Spinal cord (tissue), 10 donors: ENCODE results near the gene ABCG8. TPM values are rescaled to one million over a fixed set of nuclear protein-coding genes. Genes with fewer than 3 reads are reported as not detected.

Experiments
- DNase-seq, 6 donors: peaks; one replicate each; pipeline versions ENCODE4 v3.0.0 to v3.0.0-alpha.2; 2013 to 2015; ENCODE audit warnings: low spot score in 6 of 6, low read depth in 4 of 6
- H3K27ac ChIP-seq: one replicate; pipeline ENCODE4 v1.5.1; 2013; ENCODE audit warnings: low read depth, low read length, control low read depth
- H3K27me3 ChIP-seq: one replicate; pipeline ENCODE4 v1.6.1; 2013; ENCODE audit warnings: low read length; ENCODE audit not compliant: control insufficient read depth, insufficient read depth
- H3K36me3 ChIP-seq: one replicate; pipeline ENCODE4 v1.6.1; 2013; ENCODE audit warnings: low read length; ENCODE audit not compliant: control insufficient read depth, insufficient read depth
- H3K4me1 ChIP-seq: one replicate; pipeline ENCODE4 v1.6.1; 2013; ENCODE audit warnings: low read length; ENCODE audit not compliant: control insufficient read depth, insufficient read depth
- H3K4me3 ChIP-seq: one replicate; pipeline ENCODE4 v1.5.1; 2013; ENCODE audit warnings: low read depth, low read length, control low read depth
- H3K9me3 ChIP-seq: one replicate; pipeline ENCODE4 v1.6.1; 2013; ENCODE audit warnings: low read length; ENCODE audit not compliant: control insufficient read depth, insufficient read depth
- WGBS: methylation state at CpG from one replicate; pipeline ENCODE4 v1.1.5; 2013; ENCODE audit warnings: missing lambda C conversion rate; ENCODE audit not compliant: insufficient coverage; 5-methylcytosine and 5-hydroxymethylcytosine counted together
- long read RNA-seq, 4 donors: transcript quantifications; one replicate each; lab custom pipeline, GENCODE V29; 2026
- polyA plus RNA-seq, 2 donors: library from polyadenylated mRNA; unstranded; fragments of 120-200 nt; gene quantifications; one replicate each; pipeline ENCODE4 v1.2.1, GENCODE V29; 2013; ENCODE audit not compliant: insufficient read length in 2 of 2
- total RNA-seq, 2 donors: library from RNA; depleted of rRNA in 1 of 2; stranded (reverse); fragments of 120-200 nt in 1 of 2; fragments of >200 nt in 1 of 2; gene quantifications; one replicate each; pipeline versions ENCODE4 v1.2.3 to v1.2.4, GENCODE V29; 2013 to 2014
- donor health status: healthy.

The ABCG8 gene
- total RNA-seq (1 to 10 TPM in 1 of 2 donors, under 1 TPM in 1; 0.33 to 1.1 TPM), polyA plus RNA-seq (1 to 10 TPM; 1.2 to 1.7 TPM)
- long read RNA-seq, donor 1, partial matches to known transcripts: 90 of 96 reads
- long read RNA-seq, donor 1, other reads (novel, unspliced or antisense): 6 of 96 reads
- long read RNA-seq, donor 2: 0 reads
- long read RNA-seq, donor 3, partial matches to known transcripts: 30 of 30 reads
- long read RNA-seq, donor 3, other reads (novel, unspliced or antisense): 0 of 30 reads
- long read RNA-seq, donor 4, partial matches to known transcripts: 180 of 180 reads
- long read RNA-seq, donor 4, other reads (novel, unspliced or antisense): 0 of 180 reads

DNA sequence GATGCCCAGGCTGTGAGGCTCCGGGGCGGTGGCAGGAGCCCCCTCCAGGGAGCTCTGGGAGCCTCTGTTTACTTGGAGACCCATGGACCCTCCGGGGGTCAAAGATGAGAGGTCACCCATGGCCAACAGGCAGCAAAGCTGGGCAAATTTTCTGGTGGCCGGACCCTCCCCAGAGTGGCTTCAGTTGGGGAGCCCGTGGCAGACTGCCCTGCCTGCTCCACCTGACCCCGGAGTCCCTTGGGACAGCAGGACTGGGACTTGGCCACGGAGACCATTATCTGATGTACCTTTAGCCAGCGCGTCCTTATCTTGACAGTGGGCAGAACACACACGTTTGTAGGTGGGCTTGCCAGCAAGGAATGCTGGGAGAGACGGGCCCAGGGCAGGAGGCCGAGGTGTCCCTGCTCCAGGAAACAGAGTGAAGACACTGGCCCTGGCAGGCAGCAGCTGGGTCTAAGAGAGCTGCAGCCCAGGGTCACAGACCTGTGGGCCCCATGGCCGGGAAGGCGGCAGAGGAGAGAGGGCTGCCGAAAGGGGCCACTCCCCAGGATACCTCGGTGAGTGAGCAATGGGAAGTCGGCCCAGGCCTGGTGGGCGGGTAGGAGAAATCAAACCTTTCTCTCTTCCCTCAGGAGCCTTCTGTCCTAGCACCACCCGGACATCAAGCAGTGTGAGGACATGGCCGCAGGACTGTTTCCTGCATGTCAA, at the start of gene ABCG8, which contains the start of gene ABCG5:
ABCG8 (plus strand) TSS at position 412 of the 708 bp plus-strand sequence; CDS start at position 495, 83 bp downstream.
ABCG5 (minus strand) TSS at position 280 of the 708 bp plus-strand sequence; CDS start at position 120, 160 bp downstream.
- H3K36me3 ChIP-seq: no peaks in the 10 kb centered on the region
- WGBS: 94% methylated on average over 20 of the region's 20 CpGs
- H3K4me3 ChIP-seq: no peak within 1 kb of the TSS
- no peak within 1 kb of the TSS for H3K27ac ChIP-seq
- no peaks in the 10 kb centered on the region for H3K27me3 ChIP-seq
- DNase-seq: no peak
- no peaks in the 10 kb centered on the region for H3K4me1 ChIP-seq
- H3K9me3 ChIP-seq: no peaks in the 10 kb centered on the region

DNA sequence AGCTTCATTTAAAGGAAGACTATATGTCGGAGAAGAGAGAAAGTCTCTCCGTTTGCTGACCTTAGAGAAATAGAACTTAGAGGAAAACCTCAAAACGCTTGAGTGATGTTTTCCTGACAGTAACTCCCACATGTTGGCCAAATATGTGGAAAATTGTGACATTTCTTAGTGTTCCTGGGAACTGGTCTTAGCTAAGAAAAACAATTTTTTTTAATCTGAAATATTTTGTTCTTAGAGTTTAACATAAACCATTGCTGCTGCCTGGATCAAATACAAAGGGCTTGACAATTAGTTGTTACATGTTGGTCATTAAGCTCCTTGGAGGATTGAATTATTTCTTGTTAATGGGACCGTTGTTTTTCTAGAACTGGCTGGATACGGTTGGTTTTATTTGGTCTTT, 48.6 kb upstream of the ABCG8 start:
- Histone ChIP-seq H3K9me3 (no peaks in the 10 kb centered on the region), H3K36me3 (peaks cover 15% of the 10 kb centered on the region), H3K27ac (no peak overlapping the region), H3K4me1 (no peaks in the 10 kb centered on the region), H3K27me3 (no peaks in the 10 kb centered on the region), H3K4me3 (no peak overlapping the region)
- no CpG with 5 or more reads among the region's 5 CpGs for WGBS
- DNase-seq: no peak

DNA sequence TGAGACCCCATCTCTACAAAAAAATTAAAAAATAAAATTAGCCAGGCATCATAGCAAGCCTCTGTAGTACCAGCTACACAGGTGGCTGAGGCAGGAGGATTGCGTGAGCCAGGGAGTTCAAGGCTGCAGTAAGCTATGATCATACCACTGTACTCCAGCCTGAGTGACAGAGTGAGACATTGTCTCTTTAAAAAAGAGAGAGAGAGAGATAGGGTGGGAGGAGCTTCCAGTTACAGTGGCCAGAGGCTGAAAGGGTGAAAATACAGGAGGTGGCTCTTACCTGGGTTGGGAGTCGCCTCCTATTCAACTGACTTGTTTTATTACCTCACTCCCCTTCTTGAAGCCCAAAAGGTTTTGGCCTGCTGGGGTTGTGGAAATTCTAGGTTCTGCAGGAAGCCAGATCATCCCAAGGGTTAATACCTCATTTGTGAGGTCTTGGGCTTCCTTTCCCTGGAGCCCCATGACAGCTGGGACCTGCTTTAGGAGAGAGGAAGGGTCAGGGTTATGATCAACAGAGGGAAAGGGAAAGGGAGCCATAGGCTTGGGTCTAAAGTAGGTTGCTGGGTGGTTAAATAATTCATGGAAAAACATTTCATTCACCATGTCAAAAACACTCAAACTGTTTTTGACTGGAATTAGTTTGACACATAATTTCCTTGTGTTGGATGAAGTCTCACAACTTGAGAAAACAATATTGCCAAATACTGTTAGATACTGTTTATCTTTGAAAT, 47.6 kb upstream of the ABCG8 start:
- Histone ChIP-seq H3K4me3 (no peak overlapping the region), H3K36me3 (peaks cover 14% of the 10 kb centered on the region), H3K27me3 (no peaks in the 10 kb centered on the region), H3K4me1 (no peaks in the 10 kb centered on the region), H3K9me3 (no peaks in the 10 kb centered on the region), H3K27ac (no peak overlapping the region)
- WGBS: no CpG with 5 or more reads among the region's 2 CpGs
- no peak for DNase-seq

DNA sequence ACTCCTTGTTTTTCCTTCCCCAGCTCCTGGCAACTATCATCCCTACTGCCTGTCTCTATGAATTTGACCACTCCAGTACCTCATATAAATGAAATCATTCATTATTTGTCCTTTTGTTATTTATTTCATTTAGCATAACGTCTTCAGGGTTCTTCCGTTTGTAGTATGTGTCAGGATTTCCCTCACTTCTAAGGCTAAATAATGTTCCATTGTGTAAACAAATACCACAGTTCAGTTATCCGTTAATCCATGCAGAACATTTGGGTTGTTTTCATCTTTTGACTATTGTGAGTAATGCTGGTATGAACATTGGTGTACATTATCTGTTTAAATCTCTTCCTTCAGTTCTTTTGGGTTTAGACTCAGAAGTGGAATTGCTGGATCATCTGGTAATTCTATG, 46.1 kb upstream of the ABCG8 start:
- Histone ChIP-seq H3K4me1 (no peaks in the 10 kb centered on the region), H3K9me3 (no peaks in the 10 kb centered on the region), H3K36me3 (peaks cover 9% of the 10 kb centered on the region), H3K27ac (no peak overlapping the region), H3K27me3 (no peaks in the 10 kb centered on the region), H3K4me3 (no peak overlapping the region)
- no peak for DNase-seq
- no CpG with 5 or more reads among the region's 3 CpGs for WGBS

DNA sequence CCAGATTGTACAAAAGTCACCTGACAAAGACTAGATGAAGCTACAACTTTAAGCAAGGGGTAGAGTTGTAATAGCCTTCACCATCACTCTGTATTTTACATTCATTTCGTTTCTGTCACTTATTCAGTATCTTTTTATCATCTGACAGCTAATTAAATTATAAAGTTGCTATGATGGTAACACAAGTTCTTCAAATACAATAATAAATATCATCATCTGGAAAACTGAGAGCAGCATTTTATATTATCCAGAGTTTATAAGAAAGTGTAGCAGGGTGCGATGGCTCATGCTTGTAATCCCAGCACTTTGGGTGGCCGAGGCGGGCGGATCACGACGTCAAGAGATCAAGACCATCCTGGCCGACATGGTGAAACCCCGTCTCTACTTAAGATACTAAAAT, 43.8 kb upstream of the ABCG8 start:
- no peak overlapping the region for H3K27ac ChIP-seq
- H3K36me3 ChIP-seq: peaks cover 9% of the 10 kb centered on the region
- no peaks in the 10 kb centered on the region for H3K27me3 ChIP-seq
- no peaks in the 10 kb centered on the region for H3K9me3 ChIP-seq
- no peaks in the 10 kb centered on the region for H3K4me1 ChIP-seq
- H3K4me3 ChIP-seq: no peak overlapping the region
- no peak for DNase-seq
- WGBS: 100% methylated on average over 3 of the region's 9 CpGs

DNA sequence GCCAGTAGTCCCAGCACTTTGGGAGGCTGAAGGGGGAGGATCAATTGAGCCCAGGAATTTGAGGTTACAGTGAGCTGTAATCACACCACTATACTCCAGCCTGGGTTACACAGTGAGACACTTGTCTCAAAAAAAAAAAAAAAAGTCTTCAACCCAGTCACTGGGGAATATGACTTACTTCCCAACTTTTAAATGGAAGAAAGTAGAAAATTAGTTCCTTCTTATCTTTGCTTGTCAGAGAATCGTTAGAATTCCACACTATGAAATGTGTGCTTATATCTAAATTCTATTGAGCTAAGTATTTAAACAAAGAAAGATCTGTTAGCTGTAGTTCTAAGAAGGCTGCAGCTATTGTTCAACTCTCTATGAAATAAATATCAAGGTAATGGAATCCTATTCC, 42.6 kb upstream of the ABCG8 start:
- H3K27ac ChIP-seq: no peak overlapping the region
- H3K4me1 ChIP-seq: no peaks in the 10 kb centered on the region
- no peak for DNase-seq
- no CpG with 5 or more reads among the region's 1 CpG for WGBS
- no peaks in the 10 kb centered on the region for H3K27me3 ChIP-seq
- peaks cover 4% of the 10 kb centered on the region for H3K36me3 ChIP-seq
- H3K4me3 ChIP-seq: no peak overlapping the region
- no peaks in the 10 kb centered on the region for H3K9me3 ChIP-seq

DNA sequence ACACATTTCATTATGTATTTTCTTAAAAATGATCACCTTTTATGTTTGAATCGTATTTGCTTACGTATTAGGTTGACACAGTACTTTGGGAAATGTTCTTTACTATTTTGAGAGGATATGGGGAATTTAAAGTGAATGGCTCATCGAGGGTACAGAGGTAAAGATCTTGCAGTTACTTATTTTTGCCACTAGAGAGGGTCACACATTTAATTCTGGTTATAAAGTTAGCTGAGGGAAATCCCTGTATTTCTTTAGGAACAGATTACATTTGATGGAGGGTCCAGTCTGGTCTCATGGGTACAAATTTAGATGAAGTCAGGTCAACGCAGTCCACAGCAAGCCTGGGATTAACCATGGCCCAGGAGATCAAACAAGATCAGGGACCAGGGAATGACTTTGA, 40.5 kb upstream of the ABCG8 start:
- no peaks in the 10 kb centered on the region for H3K9me3 ChIP-seq
- DNase-seq: no peak
- H3K27ac ChIP-seq: no peak overlapping the region
- no peaks in the 10 kb centered on the region for H3K27me3 ChIP-seq
- no peaks in the 10 kb centered on the region for H3K4me1 ChIP-seq
- H3K36me3 ChIP-seq: peaks cover 3% of the 10 kb centered on the region
- no peak overlapping the region for H3K4me3 ChIP-seq
- 63% methylated on average over 2 of the region's 4 CpGs for WGBS

DNA sequence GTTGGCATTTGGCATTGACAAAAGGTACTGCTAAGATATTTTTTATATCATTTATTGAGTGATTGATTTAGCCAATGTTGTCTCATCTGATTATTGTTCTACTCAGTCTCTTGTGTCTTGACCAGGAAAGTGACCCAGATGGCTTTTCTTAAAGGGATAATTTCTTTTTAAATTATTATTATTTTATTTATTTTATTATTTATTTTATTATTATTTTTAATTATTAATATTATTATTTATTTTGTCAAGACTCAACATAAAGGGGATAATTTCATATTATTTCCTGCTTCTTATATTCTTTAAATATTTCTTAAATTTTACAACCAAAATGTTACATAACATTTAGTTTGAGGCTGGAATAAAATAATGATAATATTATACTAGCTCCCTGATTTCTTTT, 37.9 kb upstream of the ABCG8 start:
- Histone ChIP-seq H3K4me3 (no peak overlapping the region), H3K27ac (no peak overlapping the region), H3K9me3 (no peaks in the 10 kb centered on the region), H3K27me3 (no peaks in the 10 kb centered on the region), H3K4me1 (no peaks in the 10 kb centered on the region), H3K36me3 (no peaks in the 10 kb centered on the region)
- DNase-seq: no peak

DNA sequence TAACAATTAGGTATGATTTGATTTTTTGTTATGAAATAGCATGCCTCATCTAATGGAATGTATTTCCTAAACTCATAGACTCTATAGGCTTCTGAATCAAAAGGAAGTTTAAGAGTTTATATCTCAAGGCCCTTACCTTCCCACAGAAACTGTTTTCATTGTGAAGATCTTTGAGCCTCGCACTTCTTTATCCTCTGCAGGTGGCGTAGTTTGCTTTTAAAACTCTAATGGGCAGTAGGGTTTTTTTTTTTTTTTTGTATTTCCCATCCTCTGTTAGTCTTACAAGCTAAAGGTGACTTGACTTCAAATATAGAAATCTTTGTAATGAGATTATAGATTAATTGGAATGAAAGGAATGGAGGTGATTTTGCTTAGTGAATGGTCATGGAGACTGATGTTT, 36.6 kb upstream of the ABCG8 start:
- H3K27me3 ChIP-seq: no peaks in the 10 kb centered on the region

More for the DNA sequence above, 36.6 kb upstream of the ABCG8 start:
- Histone ChIP-seq H3K27ac (no peak overlapping the region), H3K9me3 (no peaks in the 10 kb centered on the region), H3K4me3 (no peak overlapping the region), H3K36me3 (no peaks in the 10 kb centered on the region), H3K4me1 (no peaks in the 10 kb centered on the region)
- WGBS: no CpG with 5 or more reads among the region's 2 CpGs
- no peak for DNase-seq
